ENCODE data around the gene NPM3. TPM values are rescaled to one million over a fixed set of nuclear protein-coding genes. Genes with fewer than 3 reads are reported as not detected.

The NPM3 gene
- total RNA-seq, 1 donor from 2014 or later = 5.8 TPM

Other genes with a start within 250 kb of the NPM3 start
- gene POLL, start 195.2 kb downstream of the NPM3 start, total RNA-seq = 15.8 TPM
- gene DPCD, start 195.1 kb downstream of the NPM3 start, total RNA-seq = 22.7 TPM
- 106 TPM for gene FBXW4, start 88.3 kb downstream of the NPM3 start, total RNA-seq
- gene FGF8, start 7.3 kb downstream of the NPM3 start, total RNA-seq = not detected
- 84.4 TPM for gene OGA, start 35.0 kb upstream of the NPM3 start, total RNA-seq
- gene KCNIP2, start 60.4 kb upstream of the NPM3 start, total RNA-seq = 516 TPM

All from Right ventricle myocardium superior (tissue), 1 donor.